Fibroblast of mammary gland (primary cell): Measurements from ENCODE around the gene CBLN1.

ENCODE experiments used
- DNase-seq: peaks from one replicate; pipeline ENCODE4 v3.0.0-alpha.2; 2010; ENCODE audit warnings: low read depth
- H3K4me3 ChIP-seq: 2 replicates; pipeline ENCODE4 v1.5.1; 2011; ENCODE audit warnings: low read depth, mild to moderate bottlenecking, low read length, moderate library complexity; ENCODE audit not compliant: control insufficient read depth
- TF ChIP-seq, protein P1 (sequence below): conservative IDR thresholded peaks from 2 replicates; pipeline ENCODE4 v1.5.1; 2011; ENCODE audit warnings: low read depth, low read length, inconsistent platforms; ENCODE audit not compliant: control insufficient read depth, insufficient read depth

Gene CBLN1

GRCh38 chr16:49312389-49312985 lies 30.8 kb upstream of the CBLN1 start:
- TF ChIP-seq, protein P1, sequence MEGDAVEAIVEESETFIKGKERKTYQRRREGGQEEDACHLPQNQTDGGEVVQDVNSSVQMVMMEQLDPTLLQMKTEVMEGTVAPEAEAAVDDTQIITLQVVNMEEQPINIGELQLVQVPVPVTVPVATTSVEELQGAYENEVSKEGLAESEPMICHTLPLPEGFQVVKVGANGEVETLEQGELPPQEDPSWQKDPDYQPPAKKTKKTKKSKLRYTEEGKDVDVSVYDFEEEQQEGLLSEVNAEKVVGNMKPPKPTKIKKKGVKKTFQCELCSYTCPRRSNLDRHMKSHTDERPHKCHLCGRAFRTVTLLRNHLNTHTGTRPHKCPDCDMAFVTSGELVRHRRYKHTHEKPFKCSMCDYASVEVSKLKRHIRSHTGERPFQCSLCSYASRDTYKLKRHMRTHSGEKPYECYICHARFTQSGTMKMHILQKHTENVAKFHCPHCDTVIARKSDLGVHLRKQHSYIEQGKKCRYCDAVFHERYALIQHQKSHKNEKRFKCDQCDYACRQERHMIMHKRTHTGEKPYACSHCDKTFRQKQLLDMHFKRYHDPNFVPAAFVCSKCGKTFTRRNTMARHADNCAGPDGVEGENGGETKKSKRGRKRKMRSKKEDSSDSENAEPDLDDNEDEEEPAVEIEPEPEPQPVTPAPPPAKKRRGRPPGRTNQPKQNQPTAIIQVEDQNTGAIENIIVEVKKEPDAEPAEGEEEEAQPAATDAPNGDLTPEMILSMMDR = no peak
- no peak for DNase-seq
- no peak overlapping the region for H3K4me3 ChIP-seq

- DNase-seq = no peak
- TF ChIP-seq, protein P1 = no peak
- H3K4me3 ChIP-seq = no peak overlapping the region
Measured at GRCh38 chr16:49311823-49312222, 30.2 kb upstream of the CBLN1 start.

DNA sequence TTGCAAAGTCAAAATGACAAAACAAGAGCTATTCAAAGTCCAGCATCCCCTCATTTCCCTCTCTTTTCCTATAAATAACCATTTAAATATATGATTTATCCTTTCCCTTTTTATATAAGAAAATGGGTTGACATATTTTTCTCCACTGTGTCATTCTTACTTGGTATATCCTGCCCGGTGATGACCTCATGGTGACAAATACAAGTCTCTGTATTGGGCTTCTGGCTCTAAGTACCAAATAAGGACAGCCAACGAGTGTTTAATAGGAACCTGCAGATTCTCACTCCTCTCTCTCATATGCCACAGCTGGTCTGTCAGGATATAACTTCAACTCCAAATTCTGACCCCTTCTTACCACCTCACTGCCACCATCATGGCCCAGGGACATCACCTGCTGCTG lies 25.5 kb upstream of the CBLN1 start:
- no peak for DNase-seq
- TF ChIP-seq, protein P1 = no peak
- H3K4me3 ChIP-seq = no peak overlapping the region

- H3K4me3 ChIP-seq = no peak overlapping the region
- TF ChIP-seq, protein P1 = no peak
- DNase-seq = no peak
Measured at GRCh38 chr16:49305406-49305805, 23.8 kb upstream of the CBLN1 start.

DNA sequence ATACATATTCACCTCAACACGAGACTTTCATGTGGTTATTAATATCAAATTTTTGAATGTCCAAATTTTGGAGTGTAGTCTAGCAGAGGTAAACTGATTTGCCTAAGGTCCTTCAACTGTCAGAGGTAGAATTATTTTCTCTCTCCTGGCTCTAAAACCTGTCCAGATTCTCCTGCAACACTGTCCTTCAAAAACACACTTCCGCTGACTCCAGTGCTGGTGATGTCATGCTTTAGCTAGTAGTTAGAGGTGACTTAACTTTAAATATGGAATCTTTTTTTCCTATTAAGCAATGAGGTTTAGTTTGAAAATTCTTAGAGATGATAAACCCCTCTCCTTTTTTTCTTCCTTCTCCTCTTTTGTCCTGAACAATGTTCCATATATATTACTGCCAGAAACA lies 10.8 kb upstream of the CBLN1 start:
- DNase-seq = no peak
- H3K4me3 ChIP-seq = no peak overlapping the region
- TF ChIP-seq, protein P1 = no peak

DNA sequence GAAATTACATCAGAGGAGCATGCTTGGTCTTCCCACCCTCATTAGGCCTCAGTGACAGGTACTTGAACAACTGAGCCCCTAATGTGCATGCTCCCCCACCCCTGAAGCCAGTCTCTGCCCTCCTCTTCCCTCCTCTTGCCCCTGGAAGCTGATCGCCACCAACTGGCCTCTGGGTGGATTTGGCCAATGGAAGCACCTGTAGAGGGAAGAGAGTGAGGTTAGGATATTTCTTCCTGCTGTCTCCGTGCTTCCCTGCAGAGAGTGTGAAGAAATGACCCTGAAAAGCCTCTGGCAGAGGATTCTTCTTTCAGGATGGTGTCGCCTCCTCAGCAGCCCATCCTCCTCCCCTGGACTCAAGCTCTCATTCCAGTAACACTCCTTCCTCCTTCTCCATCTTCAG lies 5.9 kb upstream of the CBLN1 start:
- no peak for DNase-seq
- H3K4me3 ChIP-seq = no peak overlapping the region
- TF ChIP-seq, protein P1 = no peak

DNA sequence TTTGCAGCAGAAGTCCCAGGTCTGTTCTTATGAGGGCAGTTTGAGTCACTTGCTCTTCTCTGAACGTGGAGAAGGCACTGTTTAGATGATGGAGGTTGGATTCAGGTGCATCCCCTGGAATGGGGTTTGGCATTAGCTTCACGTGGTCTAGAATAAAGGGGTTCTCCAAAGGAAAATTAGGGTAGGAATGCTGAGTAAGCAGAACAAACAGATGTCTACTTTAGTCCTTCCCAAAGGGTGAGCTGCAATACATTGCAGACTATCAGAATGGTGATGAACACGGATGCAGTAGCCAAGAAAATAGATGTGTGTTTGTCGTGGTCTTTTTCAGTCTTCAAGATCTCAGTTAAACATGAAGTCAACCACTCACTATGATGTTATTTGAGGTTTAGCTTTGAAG lies 3.3 kb upstream of the CBLN1 start:
- DNase-seq = no peak

More for the DNA sequence above, 3.3 kb upstream of the CBLN1 start:
- no peak overlapping the region for H3K4me3 ChIP-seq
- TF ChIP-seq, protein P1 = no peak
